D721Med (cell line): ENCODE measurements around the gene CCIN.

ENCODE experiments used
- DNase-seq: peaks from one replicate; pipeline ENCODE4 v3.0.0; 2011; ENCODE audit warnings: low spot score; ENCODE audit not compliant: insufficient read length
- FAIRE-seq: peaks from 2 replicates; lab custom pipeline; 2011; peaks lifted over from hg19 to GRCh38; lab: Jason Lieb, UNC
- CTCF ChIP-seq: IDR thresholded peaks from 2 replicates; pipeline ENCODE4 v1.5.1; 2012; ENCODE audit warnings: mild to moderate bottlenecking, control low read depth; ENCODE audit not compliant: insufficient read depth; ENCODE audit errors: missing control alignments

Gene CCIN

DNA sequence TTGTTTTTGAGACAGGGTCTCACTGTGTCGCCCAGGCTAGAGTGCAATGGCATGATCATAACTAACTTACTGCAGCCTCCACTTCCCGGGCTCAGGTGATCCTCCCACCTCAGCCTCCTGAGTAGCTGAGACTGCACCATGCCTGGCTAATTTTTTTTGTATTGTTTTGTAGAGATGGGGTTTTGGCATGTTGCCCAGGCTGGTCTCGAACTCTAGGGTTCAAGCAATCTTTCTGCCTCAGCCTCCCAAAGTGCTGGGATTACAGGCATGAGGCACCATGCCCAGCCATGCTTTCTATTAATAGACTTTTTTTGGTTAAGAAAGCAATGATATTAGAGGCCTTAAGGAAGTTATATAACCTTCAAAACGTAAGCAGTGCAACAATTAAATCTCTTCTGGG is 44.8 kb downstream of the CCIN start:
- no peak for DNase-seq

GRCh38 chr9:36214571-36214970 is 45.4 kb downstream of the CCIN start:
- no peak for TF ChIP-seq CTCF
- FAIRE-seq (peak; percentile 69), DNase-seq (no peak)

More for the DNA sequence above, 44.8 kb downstream of the CCIN start:
- FAIRE-seq: no peak
- no peak for TF ChIP-seq CTCF

DNA sequence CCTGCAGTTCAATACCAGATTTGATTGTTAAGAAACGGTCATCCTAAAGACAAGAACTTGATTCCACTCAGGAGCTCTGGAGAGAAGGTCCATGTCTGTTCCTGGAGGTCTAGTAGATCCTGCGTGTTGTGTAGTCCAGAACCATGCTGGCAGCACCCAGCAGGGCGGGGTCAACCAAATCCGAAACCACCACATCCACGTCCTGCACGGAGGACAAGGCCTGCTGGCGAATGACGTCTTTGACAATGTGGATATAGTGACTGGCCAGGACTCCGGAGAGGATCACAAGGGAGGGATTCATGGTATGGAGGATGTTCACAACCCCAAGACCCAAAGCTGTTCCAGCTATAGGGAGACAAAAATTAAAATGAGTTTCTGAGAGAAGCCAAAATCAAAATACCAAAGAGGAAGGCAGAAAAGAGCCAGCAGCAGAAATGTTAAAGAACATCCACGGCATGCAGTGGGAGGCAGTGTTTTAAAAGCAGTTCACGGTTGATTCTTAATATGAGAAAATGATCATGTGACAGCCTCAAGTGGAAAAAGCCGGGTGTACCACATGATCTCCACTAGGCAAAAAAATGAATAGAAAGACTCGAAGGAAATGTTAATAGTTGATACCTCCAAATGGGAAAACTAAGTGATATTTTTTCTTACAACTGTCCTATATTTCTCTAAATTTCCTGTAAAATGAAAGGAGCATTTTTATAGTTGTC is 48.2 kb downstream of the CCIN start:
- no peak for TF ChIP-seq CTCF
- DNase-seq: no peak
- no peak for FAIRE-seq

DNA sequence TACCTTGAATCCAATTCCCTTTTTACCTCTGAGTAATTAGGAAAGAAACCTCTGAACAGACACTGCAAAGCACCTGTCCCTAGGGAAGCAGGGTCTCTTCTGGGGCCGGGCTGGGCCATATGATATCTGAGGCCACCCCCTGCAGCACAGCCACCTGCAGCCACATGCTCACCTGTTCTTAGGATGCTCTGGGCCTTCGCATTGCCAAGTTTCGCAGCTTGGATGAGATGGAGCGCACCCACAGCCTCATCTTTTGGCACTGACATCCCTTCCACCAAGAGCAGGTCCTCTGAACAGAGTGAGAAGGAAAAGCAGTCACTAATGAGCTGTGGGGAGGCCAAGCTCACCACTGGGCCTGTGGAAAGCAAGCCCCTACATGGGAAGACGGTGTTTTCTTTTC is 48.8 kb downstream of the CCIN start:
- DNase-seq (no peak), FAIRE-seq (no peak)
- TF ChIP-seq CTCF: no peak

GRCh38 chr9:36218411-36218901 is 49.3 kb downstream of the CCIN start:
- no peak for DNase-seq
- no peak for TF ChIP-seq CTCF
- FAIRE-seq: no peak
